SU-DHL-6 (cell line): ENCODE data around the gene IGF2BP2.

ENCODE experiments used
- EZH2phosphoT487 ChIP-seq: fragments of 200-600 bp; sonication (generic), shearing (Covaris generic); conservative IDR thresholded peaks from 2 replicates; pipeline ENCODE4 v1.6.1; 2018; ENCODE audit warnings: mild to moderate bottlenecking, antibody characterized with exemption, low read length, moderate library complexity, mixed read lengths
- TF ChIP-seq, protein P1 (sequence below): fragments of 200-600 bp; sonication (generic); IDR thresholded peaks from one replicate; pipeline ENCODE4 v1.5.1; 2017; ENCODE audit warnings: antibody characterized with exemption, mild to moderate bottlenecking, low read length, moderate library complexity; ENCODE audit not compliant: insufficient read depth, poor library complexity, severe bottlenecking

DNA sequence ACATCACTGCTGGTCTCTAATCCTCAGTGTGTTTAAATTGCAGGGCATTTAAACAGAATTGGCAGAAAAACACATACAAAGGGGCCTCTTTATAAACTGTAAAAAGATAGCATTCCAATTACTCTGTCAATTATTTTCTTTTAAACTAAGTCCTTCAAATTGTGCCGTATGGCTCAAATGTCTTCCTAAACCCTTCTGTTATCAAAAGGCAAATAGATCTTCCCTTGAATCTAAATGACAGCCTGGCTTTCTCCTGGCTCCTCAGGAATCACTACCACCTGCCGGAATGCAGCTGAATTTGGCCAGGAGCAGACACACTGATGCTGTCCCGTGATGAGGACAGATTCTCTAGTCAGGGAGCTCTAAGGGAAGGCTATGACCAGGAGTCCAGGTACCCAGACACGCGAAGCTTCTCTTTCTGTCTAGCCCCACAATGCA, 85.6 kb downstream of the IGF2BP2 start:
- TF ChIP-seq, protein P1, sequence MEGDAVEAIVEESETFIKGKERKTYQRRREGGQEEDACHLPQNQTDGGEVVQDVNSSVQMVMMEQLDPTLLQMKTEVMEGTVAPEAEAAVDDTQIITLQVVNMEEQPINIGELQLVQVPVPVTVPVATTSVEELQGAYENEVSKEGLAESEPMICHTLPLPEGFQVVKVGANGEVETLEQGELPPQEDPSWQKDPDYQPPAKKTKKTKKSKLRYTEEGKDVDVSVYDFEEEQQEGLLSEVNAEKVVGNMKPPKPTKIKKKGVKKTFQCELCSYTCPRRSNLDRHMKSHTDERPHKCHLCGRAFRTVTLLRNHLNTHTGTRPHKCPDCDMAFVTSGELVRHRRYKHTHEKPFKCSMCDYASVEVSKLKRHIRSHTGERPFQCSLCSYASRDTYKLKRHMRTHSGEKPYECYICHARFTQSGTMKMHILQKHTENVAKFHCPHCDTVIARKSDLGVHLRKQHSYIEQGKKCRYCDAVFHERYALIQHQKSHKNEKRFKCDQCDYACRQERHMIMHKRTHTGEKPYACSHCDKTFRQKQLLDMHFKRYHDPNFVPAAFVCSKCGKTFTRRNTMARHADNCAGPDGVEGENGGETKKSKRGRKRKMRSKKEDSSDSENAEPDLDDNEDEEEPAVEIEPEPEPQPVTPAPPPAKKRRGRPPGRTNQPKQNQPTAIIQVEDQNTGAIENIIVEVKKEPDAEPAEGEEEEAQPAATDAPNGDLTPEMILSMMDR = no peak
- TF ChIP-seq EZH2phosphoT487 = no peak
